Activated naive CD8-positive, alpha-beta T cell treated with anti-CD3 and anti-CD28 coated beads, Interleukin-2, amount 50 U/mL, for 24 hours (primary cell): ENCODE measurements around the gene GIPC1.

Source experiments
- ATAC-seq: fragments of 150-1000 bp; cut with Tn5 transposase; one replicate; pipeline ENCODE4 v1.10.0; 2021
- DNase-seq: peaks from one replicate; pipeline ENCODE4 v3.0.0; 2021
- H3K27ac Mint-ChIP-seq: one replicate; pipeline ENCODE4 v1.8.0; 2021; ENCODE audit warnings: mild to moderate bottlenecking, mixed read lengths
- H3K27me3 Mint-ChIP-seq: one replicate; pipeline ENCODE4 v1.8.0; 2021; ENCODE audit warnings: mixed read lengths
- H3K36me3 Mint-ChIP-seq: one replicate; pipeline ENCODE4 v1.8.0; 2021; ENCODE audit warnings: low read depth, mixed read lengths
- H3K4me1 Mint-ChIP-seq: one replicate; pipeline ENCODE4 v1.8.0; 2021; ENCODE audit warnings: mixed read lengths
- H3K4me3 Mint-ChIP-seq: one replicate; pipeline ENCODE4 v1.8.0; 2021; ENCODE audit warnings: mild to moderate bottlenecking, moderate library complexity, mixed read lengths
- H3K9me3 Mint-ChIP-seq: one replicate; pipeline ENCODE4 v1.8.0; 2021; ENCODE audit warnings: mixed read lengths

GIPC1 gene

GRCh38 chr19:14528419-14529253, 32.7 kb upstream of the GIPC1 start:
- Mint-ChIP-seq H3K9me3 (no peaks in the 10 kb centered on the region), H3K4me3 (peak overlapping the region; percentile 92), H3K27ac (peak overlapping the region; percentile 97), H3K27me3 (no peaks in the 10 kb centered on the region), H3K4me1 (peaks cover 38% of the 10 kb centered on the region), H3K36me3 (no peaks in the 10 kb centered on the region)
- DNase-seq = no peak
- ATAC-seq = no peak

DNA sequence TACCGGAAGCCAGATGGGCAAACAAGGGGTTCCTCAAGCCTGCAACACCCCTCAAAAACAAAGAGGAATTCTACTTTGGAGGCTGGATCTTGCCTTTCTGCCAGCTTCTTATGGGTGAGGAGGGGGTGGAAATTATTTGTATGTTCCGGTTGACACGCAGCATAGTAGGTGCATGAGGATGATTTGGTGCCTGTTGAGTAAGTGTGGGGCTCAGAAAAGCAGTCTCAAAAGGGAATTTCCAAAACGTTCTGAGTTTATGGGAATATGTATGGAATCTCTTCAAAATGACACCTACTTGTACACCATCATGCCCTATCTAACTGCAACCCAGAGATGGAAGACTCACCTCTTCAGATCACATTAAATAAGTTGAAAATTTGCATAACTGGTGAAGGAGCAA, 30.5 kb upstream of the GIPC1 start:
- Mint-ChIP-seq H3K36me3 (no peaks in the 10 kb centered on the region), H3K27me3 (no peaks in the 10 kb centered on the region), H3K4me1 (peaks cover 43% of the 10 kb centered on the region), H3K4me3 (no peak overlapping the region), H3K9me3 (no peaks in the 10 kb centered on the region), H3K27ac (no peak overlapping the region)
- no peak for DNase-seq
- no peak for ATAC-seq

GRCh38 chr19:14525729-14526128, 29.8 kb upstream of the GIPC1 start:
- H3K4me3 Mint-ChIP-seq = no peak overlapping the region
- no peaks in the 10 kb centered on the region for H3K9me3 Mint-ChIP-seq

DNA sequence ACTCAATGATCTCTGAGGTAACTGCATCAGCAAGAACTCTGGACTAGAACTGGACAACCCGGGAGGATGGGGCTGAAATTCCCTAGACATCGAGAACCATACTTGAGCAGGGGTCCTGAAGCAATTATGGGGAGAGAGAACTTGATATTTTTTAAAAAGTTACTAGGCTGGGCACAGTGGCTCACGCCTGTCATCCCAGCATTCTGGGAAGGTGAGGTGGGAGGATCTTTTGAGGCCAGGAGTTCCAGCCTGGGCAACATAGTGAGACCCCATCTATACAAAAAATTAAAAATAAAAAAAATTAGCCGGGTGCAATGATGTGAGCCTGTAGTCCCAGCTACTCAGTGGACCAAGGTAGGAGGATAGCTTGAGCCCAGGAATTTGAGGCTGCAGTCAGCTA, 24.6 kb upstream of the GIPC1 start:
- no peak for ATAC-seq
- Mint-ChIP-seq H3K27ac (peak overlapping the region; percentile 97), H3K4me1 (peaks cover 59% of the 10 kb centered on the region), H3K27me3 (no peaks in the 10 kb centered on the region), H3K4me3 (no peak overlapping the region), H3K36me3 (peaks cover 22% of the 10 kb centered on the region), H3K9me3 (no peaks in the 10 kb centered on the region)
- no peak for DNase-seq

More at GRCh38 chr19:14525729-14526128, 29.8 kb upstream of the GIPC1 start:
- Mint-ChIP-seq H3K36me3 (no peaks in the 10 kb centered on the region), H3K27me3 (no peaks in the 10 kb centered on the region), H3K27ac (no peak overlapping the region), H3K4me1 (peaks cover 41% of the 10 kb centered on the region)
- DNase-seq = no peak
- ATAC-seq = no peak

- H3K36me3 Mint-ChIP-seq = peaks cover 28% of the 10 kb centered on the region
- DNase-seq (no peak), ATAC-seq (peak; percentile 8)
Measured at GRCh38 chr19:14519860-14520407, 24.0 kb upstream of the GIPC1 start.

GRCh38 chr19:14519245-14519859, 23.4 kb upstream of the GIPC1 start:
- DNase-seq = no peak
- no peak for ATAC-seq
- no peaks in the 10 kb centered on the region for H3K27me3 Mint-ChIP-seq
- no peaks in the 10 kb centered on the region for H3K9me3 Mint-ChIP-seq
- peaks cover 70% of the 10 kb centered on the region for H3K4me1 Mint-ChIP-seq
- H3K36me3 Mint-ChIP-seq = peaks cover 33% of the 10 kb centered on the region
- peak overlapping the region; percentile 97 for H3K27ac Mint-ChIP-seq
- H3K4me3 Mint-ChIP-seq = peak overlapping the region; percentile 86

More at GRCh38 chr19:14519860-14520407, 24.0 kb upstream of the GIPC1 start:
- H3K4me3 Mint-ChIP-seq = peak overlapping the region; percentile 86
- no peaks in the 10 kb centered on the region for H3K27me3 Mint-ChIP-seq
- H3K27ac Mint-ChIP-seq = peak overlapping the region; percentile 97
- no peaks in the 10 kb centered on the region for H3K9me3 Mint-ChIP-seq
- peaks cover 65% of the 10 kb centered on the region for H3K4me1 Mint-ChIP-seq

- H3K27me3 Mint-ChIP-seq = no peaks in the 10 kb centered on the region
- ATAC-seq (peak; percentile 58), DNase-seq (peak; percentile 76)
- peak within 1 kb of the TSS; percentile 97 for H3K27ac Mint-ChIP-seq
- no peaks in the 10 kb centered on the region for H3K9me3 Mint-ChIP-seq
- H3K36me3 Mint-ChIP-seq = peaks cover 40% of the 10 kb centered on the region
- H3K4me1 Mint-ChIP-seq = peaks cover 65% of the 10 kb centered on the region
- peak within 1 kb of the TSS; percentile 86 for H3K4me3 Mint-ChIP-seq
Measured at GRCh38 chr19:14517840-14518505, 22.0 kb upstream of the GIPC1 start, which contains the start of gene DNAJB1. DNAJB1 (minus strand) TSS chr19:14518397; CDS start chr19:14518349, 48 bp downstream.

DNA sequence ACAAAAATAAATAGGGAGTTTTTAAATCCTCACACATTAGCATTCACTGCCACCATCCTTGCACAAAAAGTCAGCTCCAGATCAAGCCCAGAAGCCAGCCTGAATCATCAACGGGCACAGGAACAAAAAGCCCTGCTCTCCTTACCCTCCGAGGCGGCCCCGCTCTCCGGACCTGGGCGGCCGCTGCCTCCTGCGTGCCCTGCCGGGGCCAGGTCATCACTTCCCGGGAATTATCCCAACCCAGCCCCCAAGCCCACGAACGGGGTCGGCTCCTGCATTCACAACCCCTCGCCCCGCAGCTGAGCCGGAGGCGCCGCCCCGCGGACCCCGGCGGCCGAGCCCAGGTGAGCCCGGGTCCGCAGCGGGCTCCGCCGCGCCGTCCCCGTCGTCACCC, 21.5 kb upstream of the GIPC1 start:
- H3K4me3 Mint-ChIP-seq = peak overlapping the region; percentile 86
- DNase-seq (no peak), ATAC-seq (no peak)
- no peaks in the 10 kb centered on the region for H3K27me3 Mint-ChIP-seq
- no peaks in the 10 kb centered on the region for H3K9me3 Mint-ChIP-seq
- peaks cover 40% of the 10 kb centered on the region for H3K36me3 Mint-ChIP-seq
- peaks cover 60% of the 10 kb centered on the region for H3K4me1 Mint-ChIP-seq
- peak overlapping the region; percentile 92 for H3K27ac Mint-ChIP-seq

DNA sequence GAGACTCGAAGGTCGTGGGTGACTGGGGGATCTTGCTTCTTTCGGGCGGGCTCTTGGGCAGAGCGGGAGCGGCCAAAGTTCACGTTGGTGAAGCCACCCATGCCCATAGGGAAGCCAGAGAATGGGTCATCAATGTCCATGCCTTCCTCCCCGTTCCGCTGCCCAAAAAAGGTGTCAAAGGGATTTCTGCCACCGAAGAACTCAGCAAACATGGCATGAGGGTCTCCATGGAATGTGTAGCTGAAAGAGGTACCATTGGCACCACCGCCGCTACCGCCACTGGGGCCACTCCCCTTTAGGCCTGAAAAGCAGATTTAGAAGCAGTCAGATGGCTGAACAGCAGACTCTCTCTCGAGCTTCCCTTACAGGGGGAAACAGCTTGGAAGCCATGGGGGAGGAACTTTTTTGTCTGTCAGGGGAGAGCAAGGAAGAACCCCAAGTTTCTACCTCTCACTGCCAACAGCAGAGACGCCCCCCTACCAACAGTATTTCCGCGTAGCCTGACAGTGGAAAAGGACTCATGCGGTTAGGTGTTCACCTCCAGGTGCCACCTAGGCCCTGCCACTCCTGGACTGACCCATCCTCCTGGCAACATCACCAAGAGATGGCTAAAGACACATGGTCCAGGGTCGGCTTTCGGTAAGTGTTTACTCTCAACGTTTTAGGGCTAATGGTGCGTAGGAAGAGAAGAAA, 21.0 kb upstream of the GIPC1 start:
- Mint-ChIP-seq H3K9me3 (no peaks in the 10 kb centered on the region), H3K27ac (peak overlapping the region; percentile 92), H3K36me3 (peaks cover 40% of the 10 kb centered on the region), H3K4me3 (peak overlapping the region; percentile 86), H3K27me3 (no peaks in the 10 kb centered on the region), H3K4me1 (peaks cover 54% of the 10 kb centered on the region)
- DNase-seq = no peak
- ATAC-seq = no peak

DNA sequence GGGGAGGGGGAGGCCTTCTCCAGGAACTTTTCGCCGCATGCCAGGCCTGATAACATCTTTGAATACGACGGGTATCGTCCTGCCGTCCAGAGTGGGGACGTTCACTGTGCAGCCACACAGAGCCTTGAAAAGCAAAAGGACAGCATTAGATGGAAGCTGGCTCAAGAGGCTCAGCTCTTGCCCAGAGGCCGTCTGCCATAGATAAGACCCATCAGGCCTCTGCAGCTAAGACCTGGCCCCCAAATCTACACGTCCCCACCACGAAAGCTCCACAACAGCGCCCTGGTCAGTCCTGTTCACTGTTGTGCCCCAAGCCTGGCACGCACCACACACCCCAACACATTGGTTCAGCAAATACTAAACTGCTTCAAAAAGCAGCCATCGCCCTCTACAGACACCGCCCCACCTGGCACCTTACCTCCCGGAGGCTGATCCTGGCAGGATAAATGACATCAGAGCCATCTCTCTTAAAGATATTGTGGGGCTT, 20.2 kb upstream of the GIPC1 start:
- ATAC-seq (no peak), DNase-seq (no peak)
- Mint-ChIP-seq H3K27ac (peak overlapping the region; percentile 92), H3K36me3 (peaks cover 40% of the 10 kb centered on the region), H3K4me3 (peak overlapping the region; percentile 86), H3K27me3 (no peaks in the 10 kb centered on the region), H3K9me3 (no peaks in the 10 kb centered on the region), H3K4me1 (peaks cover 52% of the 10 kb centered on the region)

DNA sequence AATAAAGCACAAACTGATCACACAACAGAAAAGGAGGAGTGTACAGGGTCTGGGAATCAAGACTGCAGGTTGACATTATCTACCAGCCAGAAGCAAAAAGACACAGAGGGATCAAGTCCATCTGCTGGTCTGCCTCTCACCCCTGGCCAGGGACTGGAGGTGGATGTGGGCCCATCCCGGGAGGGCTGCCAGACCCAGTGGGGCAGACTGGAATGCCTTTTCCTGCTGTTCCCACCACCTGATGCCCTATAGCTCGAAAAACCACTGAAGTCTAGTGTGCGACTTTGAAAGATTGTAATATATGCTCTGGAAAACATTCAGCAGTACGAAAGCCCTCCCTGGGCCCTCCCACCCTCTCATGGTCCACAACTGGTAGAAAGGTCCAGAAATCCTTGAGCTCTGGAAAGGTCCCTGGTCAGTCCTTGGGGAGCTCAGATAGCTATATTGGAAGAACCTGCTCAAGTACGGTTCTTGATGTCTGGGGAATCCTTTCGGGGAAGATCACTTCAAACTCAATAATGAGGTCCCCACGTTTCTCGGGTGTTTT, 19.6 kb upstream of the GIPC1 start:
- DNase-seq (no peak), ATAC-seq (no peak)
- peak overlapping the region; percentile 92 for H3K27ac Mint-ChIP-seq
- peak overlapping the region; percentile 86 for H3K4me3 Mint-ChIP-seq
- H3K27me3 Mint-ChIP-seq = no peaks in the 10 kb centered on the region
- H3K9me3 Mint-ChIP-seq = no peaks in the 10 kb centered on the region
- peaks cover 57% of the 10 kb centered on the region for H3K4me1 Mint-ChIP-seq
- peaks cover 40% of the 10 kb centered on the region for H3K36me3 Mint-ChIP-seq

DNA sequence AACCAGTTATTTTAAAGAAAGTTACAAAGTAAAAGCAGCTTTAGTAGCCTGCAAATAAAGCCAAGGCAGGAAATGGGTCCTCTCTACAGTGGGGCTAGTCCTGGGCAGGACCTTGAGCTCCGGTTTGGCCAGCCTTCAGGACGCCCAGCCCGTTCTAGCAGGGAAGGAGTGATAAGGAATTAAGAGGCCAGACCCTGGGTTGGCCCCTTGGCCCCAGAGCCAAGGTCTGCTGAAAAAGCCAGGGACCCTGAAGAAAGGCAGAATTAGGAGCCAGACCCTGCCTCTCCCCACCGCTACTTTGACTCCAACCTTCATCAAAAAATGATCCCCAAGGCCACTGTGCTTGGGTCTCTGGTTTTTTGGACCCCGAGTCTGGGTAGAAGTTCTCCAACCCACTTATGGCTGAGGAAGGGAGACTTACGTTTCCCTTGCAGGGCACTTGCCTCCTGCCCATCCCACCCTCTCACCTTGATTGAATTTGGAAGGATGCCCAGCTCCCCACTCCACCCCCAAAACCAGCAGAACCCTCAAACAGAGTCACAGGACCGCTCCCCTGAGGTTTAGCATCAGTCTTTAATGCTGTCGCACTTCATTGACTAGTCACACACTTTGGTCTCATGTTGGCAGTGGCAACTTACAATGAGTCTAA, 18.4 kb upstream of the GIPC1 start:
- H3K4me3 Mint-ChIP-seq = peak overlapping the region; percentile 86
- ATAC-seq (no peak), DNase-seq (no peak)
- H3K9me3 Mint-ChIP-seq = no peaks in the 10 kb centered on the region
- no peaks in the 10 kb centered on the region for H3K27me3 Mint-ChIP-seq
- peaks cover 52% of the 10 kb centered on the region for H3K4me1 Mint-ChIP-seq
- H3K36me3 Mint-ChIP-seq = peaks cover 40% of the 10 kb centered on the region
- peak overlapping the region; percentile 40 for H3K27ac Mint-ChIP-seq

GRCh38 chr19:14512406-14512961, 16.6 kb upstream of the GIPC1 start:
- Mint-ChIP-seq H3K27me3 (no peaks in the 10 kb centered on the region), H3K4me3 (no peak overlapping the region), H3K4me1 (peaks cover 52% of the 10 kb centered on the region), H3K27ac (no peak overlapping the region), H3K9me3 (no peaks in the 10 kb centered on the region), H3K36me3 (peaks cover 37% of the 10 kb centered on the region)
- ATAC-seq = no peak
- no peak for DNase-seq
